K562 (cell line): ENCODE results near the gene TBC1D9. TPM values are rescaled to one million over a fixed set of nuclear protein-coding genes. Genes with fewer than 3 reads are reported as not detected.

ENCODE experiments used
- ATAC-seq: fragments of 200-7000 bp; cut with Tn5 transposase; 3 replicates; pipeline ENCODE4 v1.9.1; 2020; ENCODE audit warnings: moderate library complexity
- BruUV-seq: library from RNA; stranded (reverse); fragments of 400-500 nt; replicated peaks from 2 replicates; lab custom pipeline; 2021; lab: Mats Ljungman, UMichigan
- CTCF ChIA-PET: fragments of 300-600 bp; formaldehyde crosslinking; extraction: SDS; loops from one replicate; lab custom pipeline; 2021; ENCODE audit warnings: low intra/inter-chr PET ratio; lab: Yijun Ruan, JAX
- POLR2A ChIA-PET: fragments of 300-600, 350-650 bp; sonication (Branson Sonifier 250); formaldehyde crosslinking; extraction: SDS; loops from one replicate; lab custom pipeline; 2021; ENCODE audit warnings: antibody characterized with exemption, inconsistent platforms; lab: Yijun Ruan, JAX
- DNase-seq, 4 experiments: peaks; one replicate each; pipeline versions ENCODE4 v3.0.0 to v3.0.0-alpha.2; 2011 to 2018; ENCODE audit warnings: low spot score in 3 of 4, mixed read lengths in 3 of 4; ENCODE audit errors: extremely low read depth in 1 of 4
- FAIRE-seq: peaks from 2 replicates; lab custom pipeline; 2011; peaks lifted over from hg19 to GRCh38; lab: Jason Lieb, UNC
- H2AFZ ChIP-seq: 2 replicates; pipeline ENCODE4 v1.6.0; 2011; ENCODE audit warnings: low read depth, low read length, control low read depth, inconsistent platforms
- H3K27ac ChIP-seq: fragments of 200-600 bp; 3 replicates; pipeline ENCODE4 v1.8.0; 2011; ENCODE audit warnings: low read depth, mild to moderate bottlenecking, control low read depth, inconsistent platforms, low read length, moderate library complexity, mixed read lengths; ENCODE audit errors: extremely low read depth
- H3K27me3 ChIP-seq, 2 experiments: fragments of 300-600 bp in 1 of 2; 2 replicates in 1 of 2; 3 replicates in 1 of 2; pipeline versions ENCODE4 v1.6.0 to v1.8.0; 2011; ENCODE audit warnings: inconsistent platforms in 2 of 2, low read length in 2 of 2, mild to moderate bottlenecking in 1 of 2, mixed read lengths in 1 of 2, moderate library complexity in 1 of 2; ENCODE audit not compliant: control insufficient read depth in 2 of 2, insufficient read depth in 2 of 2
- H3K36me3 ChIP-seq: fragments of 300-600 bp; 3 replicates; pipeline ENCODE4 v1.8.0; 2011; ENCODE audit warnings: mild to moderate bottlenecking, low read length, inconsistent platforms; ENCODE audit not compliant: control insufficient read depth, insufficient read depth
- H3K4me1 ChIP-seq, 2 experiments: fragments of 200-600 bp in 1 of 2; replicated peaks in 1 of 2; 2 replicates in 1 of 2; 3 replicates in 1 of 2; pipeline versions ENCODE4 v1.5.1 to v1.8.0; 2011; ENCODE audit warnings: inconsistent platforms in 2 of 2, low read length in 2 of 2, mild to moderate bottlenecking in 1 of 2, mixed read lengths in 1 of 2, moderate library complexity in 1 of 2; ENCODE audit not compliant: control insufficient read depth in 2 of 2, insufficient read depth in 2 of 2
- H3K4me2 ChIP-seq: 2 replicates; pipeline ENCODE4 v1.6.1; 2011; ENCODE audit warnings: low read length, control low read depth, inconsistent platforms, mixed read lengths; ENCODE audit not compliant: insufficient read depth
- H3K4me3 ChIP-seq: fragments of 200-600 bp; sonication (generic), shearing (Covaris generic); 2 replicates; pipeline ENCODE4 v1.5.1; 2016; ENCODE audit warnings: control low read depth, inconsistent platforms
- H3K79me2 ChIP-seq: fragments of 200-600 bp; 3 replicates; pipeline ENCODE4 v1.8.0; 2011; ENCODE audit warnings: low read length, inconsistent platforms; ENCODE audit not compliant: control insufficient read depth, insufficient read depth
- H3K9ac ChIP-seq, 2 experiments: 2 replicates each; pipeline versions ENCODE4 v1.6.0 to v1.6.1; 2011; ENCODE audit warnings: low read depth in 2 of 2, low read length in 2 of 2, control low read depth in 1 of 2, inconsistent platforms in 1 of 2, mild to moderate bottlenecking in 1 of 2, mixed read lengths in 1 of 2; ENCODE audit not compliant: insufficient read depth in 1 of 2
- H3K9me1 ChIP-seq: one replicate; pipeline ENCODE4 v1.6.0; 2011; ENCODE audit warnings: inconsistent platforms, mild to moderate bottlenecking, low read length, moderate library complexity; ENCODE audit not compliant: control insufficient read depth, insufficient read depth
- H3K9me3 ChIP-seq: replicated peaks from 2 replicates; pipeline ENCODE4 v1.5.1; 2011; ENCODE audit warnings: low read depth, low read length, inconsistent platforms; ENCODE audit not compliant: control insufficient read depth, insufficient read depth
- H4K20me1 ChIP-seq: replicated peaks from 2 replicates; pipeline ENCODE4 v1.6.1; 2011; ENCODE audit warnings: low read length, inconsistent platforms, mixed read lengths; ENCODE audit not compliant: control insufficient read depth, insufficient read depth
- AFF4 ChIP-seq: sonication (generic); formaldehyde crosslinking; IDR thresholded peaks from 2 replicates; pipeline ENCODE4 v1.8.0; 2023; ENCODE audit warnings: mild to moderate bottlenecking, missing genetic modification reagents
- CHCHD3 ChIP-seq: fragments of 250-450 bp; sonication (Bioruptor Pico); IDR thresholded peaks from 2 replicates; pipeline ENCODE4 v2.1.2; 2022; ENCODE audit warnings: mild to moderate bottlenecking
- E2F5 ChIP-seq: sonication (generic); formaldehyde crosslinking; IDR thresholded peaks from 2 replicates; pipeline ENCODE4 v1.8.0; 2022; ENCODE audit warnings: mild to moderate bottlenecking, missing genetic modification reagents
- ETS1 ChIP-seq: conservative IDR thresholded peaks from 2 replicates; pipeline ENCODE4 v1.6.1; 2011; ENCODE audit warnings: low read depth, mild to moderate bottlenecking, low read length; ENCODE audit not compliant: control insufficient read depth
- GABPA ChIP-seq: fragments of 200-800 bp; sonication (Bioruptor generic); conservative IDR thresholded peaks from 2 replicates; pipeline ENCODE4 v1.6.1; 2016; ENCODE audit warnings: low read depth, missing genetic modification characterization, missing compliant biosample characterization
- PHF8 ChIP-seq: fragments of 200-600 bp; sonication (generic); IDR thresholded peaks from 2 replicates; pipeline ENCODE4 v1.6.1; 2012; ENCODE audit warnings: mixed run types, mild to moderate bottlenecking, inconsistent platforms, low read length, moderate library complexity, borderline replicate concordance
- POLR2G ChIP-seq: fragments of 200-400 bp; formaldehyde crosslinking; IDR thresholded peaks from 2 replicates; pipeline ENCODE4 v1.6.1; 2017; ENCODE audit warnings: low read depth, mild to moderate bottlenecking, antibody characterized with exemption, low read length, moderate library complexity
- PTTG1 ChIP-seq: fragments of 450-650 bp; IDR thresholded peaks from 2 replicates; pipeline ENCODE4 v1.6.1; 2016; ENCODE audit warnings: low read depth, mild to moderate bottlenecking, missing genetic modification characterization, missing compliant biosample characterization
- SRSF9 ChIP-seq: fragments of 200-400 bp; formaldehyde crosslinking; IDR thresholded peaks from 2 replicates; pipeline ENCODE4 v1.6.1; 2017; ENCODE audit warnings: low read depth, low read length, borderline replicate concordance
- ZFPM2 ChIP-seq: fragments of 250-450 bp; sonication (Bioruptor Pico); IDR thresholded peaks from 2 replicates; pipeline ENCODE4 v1.5.1; 2022; ENCODE audit warnings: mild to moderate bottlenecking
- ZKSCAN3 ChIP-seq: fragments of 250-450 bp; sonication (Bioruptor Pico); IDR thresholded peaks from 2 replicates; pipeline ENCODE4 v1.4.0; 2020
- WGBS: fragments of 100-300 bp; shearing (Covaris generic); methylation state at CpG from one replicate; pipeline ENCODE4 v1.1.6; 2016; ENCODE audit warnings: low coverage, mixed read lengths; ENCODE audit not compliant: insufficient coverage; ENCODE audit errors: missing lambda C conversion rate; 5-methylcytosine and 5-hydroxymethylcytosine counted together
- in situ Hi-C: fragments of 300-500 bp; cut with MboI; formaldehyde crosslinking; loops from 4 replicates; pipeline ENCODE4 v1.15.0; 2018; ENCODE audit warnings: inconsistent platforms, mixed read lengths
- intact Hi-C: fragments of 100-400 bp; cut with micrococcal nuclease; formaldehyde crosslinking; loops from 2 replicates; pipeline ENCODE4 v1.14.2; 2022
- polyA plus RNA-seq, 8 experiments: library from polyadenylated mRNA; depleted of rRNA in 4 of 8; stranded (reverse) in 5 of 8; unstranded in 3 of 8; fragments of >200 nt; fragmentation: Nextera tagmentation in 2 of 8; fragmentation: Illumina TruSeq in 1 of 8; extraction: Ambion mirVana in 2 of 8; extraction: Trizol in 1 of 8; gene quantifications; 2 replicates each; pipeline versions ENCODE4 v1.2.1 to v1.2.3, GENCODE V29; 2011 to 2014; ENCODE audit warnings: inconsistent platforms in 1 of 8, missing spikeins in 1 of 8
- total RNA-seq, 7 experiments: library from RNA; depleted of rRNA in 6 of 7; stranded (reverse); fragments of >200 nt in 6 of 7; fragmentation: Illumina TruSeq in 2 of 7; extraction: Trizol in 2 of 7; gene quantifications; 2 replicates each; pipeline versions ENCODE4 v1.2.1 to v1.2.3, GENCODE V29; 2011 to 2021; ENCODE audit warnings: low replicate concordance in 1 of 7
- TF ChIP-seq, protein P1 (sequence below), 2 experiments: fragments of 450-650 bp in 1 of 2; IDR thresholded peaks; 2 replicates each; pipeline ENCODE4 v1.6.1; 2011 to 2017; ENCODE audit warnings: low read depth in 2 of 2, antibody characterized with exemption in 1 of 2, borderline replicate concordance in 1 of 2, low read length in 1 of 2, mild to moderate bottlenecking in 1 of 2, mixed read lengths in 1 of 2; ENCODE audit not compliant: control insufficient read depth in 1 of 2

Gene TBC1D9
- total and polyA plus RNA-seq, 9 of the 15 experiments (the other 6 are each of a cell fraction or from before 2014, with no cell fraction given): 0.13 TPM; not detected in 8

DNA sequence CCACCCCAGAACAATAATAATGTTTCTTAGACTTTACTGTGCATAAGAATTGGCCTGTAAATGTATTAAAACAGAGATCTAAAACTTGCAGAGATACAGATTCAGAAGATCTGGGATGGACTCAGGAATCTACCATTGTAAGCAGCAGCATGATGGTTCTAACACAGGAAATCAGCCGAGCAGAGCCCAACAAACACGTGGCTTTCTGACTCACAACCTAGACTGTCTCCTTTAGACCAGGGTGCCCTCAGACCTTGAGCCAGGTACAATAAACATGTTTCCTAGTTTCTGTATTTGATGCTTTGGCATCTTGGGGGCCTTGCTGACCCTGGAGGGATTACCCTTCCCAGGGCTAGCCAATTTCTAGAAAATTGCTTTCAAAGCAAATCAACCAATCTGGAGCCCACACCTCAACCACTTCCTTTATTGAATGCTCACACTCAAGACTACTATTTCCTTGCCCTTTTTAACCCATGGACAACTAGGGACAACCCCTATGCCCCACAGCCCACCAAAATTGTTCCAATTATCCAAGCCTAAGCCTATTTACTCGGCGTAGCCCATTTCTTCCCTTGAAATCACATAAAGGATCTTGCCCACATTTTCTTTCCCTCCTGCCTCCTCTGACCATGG lies 80.5 kb downstream of the TBC1D9 start:
- 0% methylated on average over 4 of the region's 4 CpGs for WGBS
- intact Hi-C loops: no loop called here
- no peaks in the 10 kb centered on the region for H3K4me1 ChIP-seq
- TF ChIP-seq SRSF9 (no peak), ZKSCAN3 (CRISPR knock-in tag) (no peak), PTTG1 (tag) (no peak), E2F5 (CRISPR knock-in tag) (no peak), AFF4 (CRISPR knock-in tag) (no peak), PHF8 (no peak), ETS1 (no peak), ZFPM2 (CRISPR knock-in tag) (no peak), POLR2G (no peak), GABPA (tag) (no peak), CHCHD3 (CRISPR knock-in tag) (no peak)
- TF ChIP-seq, protein P1, sequence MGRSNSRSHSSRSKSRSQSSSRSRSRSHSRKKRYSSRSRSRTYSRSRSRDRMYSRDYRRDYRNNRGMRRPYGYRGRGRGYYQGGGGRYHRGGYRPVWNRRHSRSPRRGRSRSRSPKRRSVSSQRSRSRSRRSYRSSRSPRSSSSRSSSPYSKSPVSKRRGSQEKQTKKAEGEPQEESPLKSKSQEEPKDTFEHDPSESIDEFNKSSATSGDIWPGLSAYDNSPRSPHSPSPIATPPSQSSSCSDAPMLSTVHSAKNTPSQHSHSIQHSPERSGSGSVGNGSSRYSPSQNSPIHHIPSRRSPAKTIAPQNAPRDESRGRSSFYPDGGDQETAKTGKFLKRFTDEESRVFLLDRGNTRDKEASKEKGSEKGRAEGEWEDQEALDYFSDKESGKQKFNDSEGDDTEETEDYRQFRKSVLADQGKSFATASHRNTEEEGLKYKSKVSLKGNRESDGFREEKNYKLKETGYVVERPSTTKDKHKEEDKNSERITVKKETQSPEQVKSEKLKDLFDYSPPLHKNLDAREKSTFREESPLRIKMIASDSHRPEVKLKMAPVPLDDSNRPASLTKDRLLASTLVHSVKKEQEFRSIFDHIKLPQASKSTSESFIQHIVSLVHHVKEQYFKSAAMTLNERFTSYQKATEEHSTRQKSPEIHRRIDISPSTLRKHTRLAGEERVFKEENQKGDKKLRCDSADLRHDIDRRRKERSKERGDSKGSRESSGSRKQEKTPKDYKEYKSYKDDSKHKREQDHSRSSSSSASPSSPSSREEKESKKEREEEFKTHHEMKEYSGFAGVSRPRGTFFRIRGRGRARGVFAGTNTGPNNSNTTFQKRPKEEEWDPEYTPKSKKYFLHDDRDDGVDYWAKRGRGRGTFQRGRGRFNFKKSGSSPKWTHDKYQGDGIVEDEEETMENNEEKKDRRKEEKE (IDR thresholded peaks at IDR 0.05; ENCODE audit: borderline replicate concordance in 1 of 2, control insufficient read depth in 1 of 2, low read depth in 2 of 2, low read length in 1 of 2): no peak

More for the DNA sequence above, 80.5 kb downstream of the TBC1D9 start:
- in situ Hi-C loops: no loop called here
- ChIA-PET POLR2A (interaction anchor here (0.5 kb wide), 1 partner anchor 248 kb away, joined by 4 read pairs; the partner anchor contains the start of gene CLGN), CTCF (no interaction called here)
- Histone ChIP-seq H4K20me1 (no peaks in the 10 kb centered on the region), H3K9me3 (no peaks in the 10 kb centered on the region), H3K36me3 (no peaks in the 10 kb centered on the region), H3K9ac (no peak overlapping the region), H3K9me1 (no peaks in the 10 kb centered on the region), H3K79me2 (no peaks in the 10 kb centered on the region), H2AFZ (no peak overlapping the region), H3K27ac (no peak overlapping the region), H3K4me2 (no peak overlapping the region), H3K4me3 (no peak overlapping the region), H3K27me3 (peaks cover 0 to 4% of the 10 kb centered on the region in 2 experiments; a peak in 1 of 5 replicates)
- no peak for ATAC-seq
- DNase-seq: no peak
- no peak for FAIRE-seq
- no TSS peak for BruUV-seq
